HepG2 (cell line): Measurements from ENCODE around the gene YIF1B. TPM values are rescaled to one million over a fixed set of nuclear protein-coding genes. Genes with fewer than 3 reads are reported as not detected.
A peak's percentile ranks its signal among the peaks of the same experiment; 100 is the strongest.

Experiments used
- ATAC-seq: fragments of 200-7000 bp; cut with Tn5 transposase; 3 replicates; pipeline ENCODE4 v1.9.1; 2020; ENCODE audit warnings: mild to moderate bottlenecking, moderate library complexity
- BruUV-seq: library from RNA; stranded (reverse); fragments of 400-500 nt; replicated peaks from 2 replicates; lab custom pipeline; 2021; lab: Mats Ljungman, UMichigan
- CTCF ChIA-PET: fragments of 300-600 bp; formaldehyde crosslinking; extraction: SDS; loops from one replicate; lab custom pipeline; 2021; ENCODE audit warnings: low total read pairs, inconsistent platforms, low intra/inter-chr PET ratio; lab: Yijun Ruan, JAX
- POLR2A ChIA-PET: fragments of 350-600 bp; sonication (Branson Sonifier 250); formaldehyde crosslinking; loops from one replicate; lab custom pipeline; 2020; ENCODE audit warnings: antibody characterized with exemption, inconsistent platforms; lab: Yijun Ruan, JAX
- DNase-seq: peaks from one replicate; pipeline ENCODE4 v3.0.0-alpha.2; 2015; ENCODE audit warnings: low spot score
- FAIRE-seq: peaks from 3 replicates; lab custom pipeline; 2011; peaks lifted over from hg19 to GRCh38; lab: Jason Lieb, UNC
- H2AFZ ChIP-seq: one replicate; pipeline ENCODE4 v1.6.1; 2011; ENCODE audit warnings: low read length, inconsistent platforms
- H3K27ac ChIP-seq: fragments of 300-600 bp; 3 replicates; pipeline ENCODE4 v1.8.0; 2011; ENCODE audit warnings: mixed run types, mild to moderate bottlenecking, mixed read lengths, low read length, inconsistent platforms; ENCODE audit not compliant: insufficient read depth; ENCODE audit errors: extremely low read length
- H3K27me3 ChIP-seq, 2 experiments: fragments of 200-600 bp in 1 of 2; 2 replicates in 1 of 2; 3 replicates in 1 of 2; pipeline versions ENCODE4 v1.6.0 to v1.8.0; 2011; ENCODE audit warnings: low read length in 2 of 2, mild to moderate bottlenecking in 2 of 2, moderate library complexity in 2 of 2, inconsistent platforms in 1 of 2; ENCODE audit not compliant: insufficient read depth in 2 of 2, control insufficient read depth in 1 of 2
- H3K36me3 ChIP-seq, 2 experiments: fragments of 200-600 bp in 1 of 2; replicated peaks in 1 of 2; 2 replicates in 1 of 2; 3 replicates in 1 of 2; pipeline versions ENCODE4 v1.5.1 to v1.8.0; 2011; ENCODE audit warnings: low read length in 2 of 2, inconsistent platforms in 1 of 2; ENCODE audit not compliant: insufficient read depth in 2 of 2, control insufficient read depth in 1 of 2
- H3K4me1 ChIP-seq: 2 replicates; pipeline ENCODE4 v1.5.1; 2012; ENCODE audit warnings: low read length, inconsistent platforms; ENCODE audit not compliant: insufficient read depth
- H3K4me2 ChIP-seq: 2 replicates; pipeline ENCODE4 v1.6.0; 2011; ENCODE audit warnings: low read depth, low read length, inconsistent platforms
- H3K4me3 ChIP-seq, 3 experiments: fragments of 200-600 bp in 1 of 3; sonication (generic), shearing (Covaris generic) in 1 of 3; replicated peaks in 1 of 3; 2 replicates each; pipeline ENCODE4 v1.5.1; 2011 to 2016; ENCODE audit warnings: low read length in 3 of 3, inconsistent platforms in 2 of 3, low read depth in 2 of 3, mild to moderate bottlenecking in 2 of 3, control low read depth in 1 of 3, mixed read lengths in 1 of 3; ENCODE audit not compliant: insufficient read depth in 1 of 3
- H3K79me2 ChIP-seq: one replicate; pipeline ENCODE4 v1.6.1; 2011; ENCODE audit warnings: low read length, inconsistent platforms; ENCODE audit not compliant: insufficient read depth
- H3K9ac ChIP-seq: 2 replicates; pipeline ENCODE4 v1.6.0; 2011; ENCODE audit warnings: mild to moderate bottlenecking, low read depth, low read length, inconsistent platforms; ENCODE audit not compliant: insufficient read depth
- H3K9me3 ChIP-seq: 2 replicates; pipeline ENCODE4 v1.5.1; 2012; ENCODE audit warnings: mild to moderate bottlenecking, low read length
- H4K20me1 ChIP-seq: 2 replicates; pipeline ENCODE4 v1.6.0; 2011; ENCODE audit warnings: inconsistent platforms, mild to moderate bottlenecking, low read length, moderate library complexity; ENCODE audit not compliant: insufficient read depth
- MIXL1 ChIP-seq: IDR thresholded peaks from 2 replicates; pipeline ENCODE4 v1.6.1; 2016
- MTF1 ChIP-seq: sonication (generic); formaldehyde crosslinking; IDR thresholded peaks from 2 replicates; pipeline ENCODE4 v1.5.0; 2020; ENCODE audit warnings: missing genetic modification reagents
- MZF1 ChIP-seq: sonication (generic); formaldehyde crosslinking; IDR thresholded peaks from 2 replicates; pipeline ENCODE4 v1.8.1; 2023; ENCODE audit warnings: mild to moderate bottlenecking, missing genetic modification reagents, borderline replicate concordance
- NFKB2 ChIP-seq: sonication (generic); formaldehyde crosslinking; IDR thresholded peaks from 2 replicates; pipeline ENCODE4 v1.4.0; 2020; ENCODE audit warnings: missing genetic modification reagents, borderline replicate concordance
- TARDBP ChIP-seq: sonication (generic); formaldehyde crosslinking; IDR thresholded peaks from 2 replicates; pipeline ENCODE4 v1.8.0; 2022; ENCODE audit warnings: mild to moderate bottlenecking, missing genetic modification reagents
- ZNF546 ChIP-seq: sonication (generic); formaldehyde crosslinking; conservative IDR thresholded peaks from 2 replicates; pipeline ENCODE4 v1.8.1; 2023; ENCODE audit warnings: mild to moderate bottlenecking, missing genetic modification reagents
- ZNF629 ChIP-seq: sonication (generic); formaldehyde crosslinking; conservative IDR thresholded peaks from 2 replicates; pipeline ENCODE4 v1.5.0; 2020; ENCODE audit warnings: missing genetic modification reagents
- WGBS: methylation state at CpG from one replicate; pipeline ENCODE4 v1.1.6; 2017; ENCODE audit warnings: low lambda C conversion rate; 5-methylcytosine and 5-hydroxymethylcytosine counted together
- in situ Hi-C: cut with HindIII; loops from 2 replicates; pipeline ENCODE4 v1.10.0; 2017; ENCODE audit warnings: low pct_unique_long_range_greater_than_20kb; ENCODE audit not compliant: extremely low pct_ligation_motif_present
- intact Hi-C: fragments of 100-400 bp; cut with micrococcal nuclease; formaldehyde crosslinking; loops from one replicate; pipeline ENCODE4 v1.10.0; 2022; ENCODE audit not compliant: unreplicated experiment
- polyA plus RNA-seq, 8 experiments: library from polyadenylated mRNA; depleted of rRNA in 3 of 8; stranded (reverse) in 7 of 8; unstranded in 1 of 8; fragments of >200 nt; fragmentation: Illumina TruSeq in 4 of 8; extraction: Trizol in 4 of 8; gene quantifications; 2 replicates each; pipeline versions ENCODE4 v1.2.1 to v1.2.3, GENCODE V29; 2011 to 2016; ENCODE audit warnings: low read depth in 4 of 8, missing spikeins in 1 of 8, mixed read lengths in 1 of 8; ENCODE audit not compliant: insufficient read depth in 1 of 8
- total RNA-seq, 5 experiments: library from RNA; depleted of rRNA; stranded (reverse); fragments of >200 nt; fragmentation: Illumina TruSeq; extraction: Trizol; gene quantifications; 2 replicates each; pipeline ENCODE4 v1.2.3, GENCODE V29; 2016; ENCODE audit warnings: low read depth in 1 of 5
- TF ChIP-seq, protein P1 (sequence below): sonication (generic); formaldehyde crosslinking; conservative IDR thresholded peaks from 2 replicates; pipeline ENCODE4 v1.4.0; 2020; ENCODE audit warnings: missing genetic modification reagents
- TF ChIP-seq, protein P2 (sequence below): IDR thresholded peaks from 2 replicates; pipeline ENCODE4 v1.6.1; 2018; ENCODE audit warnings: missing genetic modification reagents
- TF ChIP-seq, protein P3 (sequence below): sonication (generic); formaldehyde crosslinking; IDR thresholded peaks from 2 replicates; pipeline ENCODE4 v1.4.0; 2020; ENCODE audit warnings: mild to moderate bottlenecking, missing genetic modification reagents, borderline replicate concordance

YIF1B gene
- total and polyA plus RNA-seq, 2 of the 13 experiments (the other 11 are each of a cell fraction or from before 2014, with no cell fraction given), result 41.4 to 85.2 TPM

DNA sequence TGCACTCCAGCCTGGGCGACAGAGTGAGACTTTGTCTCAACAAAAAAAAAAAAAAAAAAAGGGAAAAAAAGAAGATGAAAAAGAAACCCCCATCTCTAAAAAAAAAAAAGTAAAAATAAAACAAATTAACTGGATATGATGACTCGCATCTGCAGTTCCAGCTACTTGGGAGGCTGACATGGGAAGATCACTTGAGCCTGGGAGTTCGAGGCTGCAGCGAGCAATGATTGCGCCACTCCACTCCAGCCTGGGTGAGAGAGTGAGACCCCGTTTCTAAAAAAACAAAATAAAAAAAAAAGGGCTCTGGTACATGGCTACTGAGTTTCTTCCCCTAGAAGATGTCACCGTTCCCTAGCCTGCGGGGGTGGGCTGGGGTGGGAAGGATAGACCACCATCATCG is 17.5 kb upstream of the YIF1B start (continued):
- TF ChIP-seq, protein P1, sequence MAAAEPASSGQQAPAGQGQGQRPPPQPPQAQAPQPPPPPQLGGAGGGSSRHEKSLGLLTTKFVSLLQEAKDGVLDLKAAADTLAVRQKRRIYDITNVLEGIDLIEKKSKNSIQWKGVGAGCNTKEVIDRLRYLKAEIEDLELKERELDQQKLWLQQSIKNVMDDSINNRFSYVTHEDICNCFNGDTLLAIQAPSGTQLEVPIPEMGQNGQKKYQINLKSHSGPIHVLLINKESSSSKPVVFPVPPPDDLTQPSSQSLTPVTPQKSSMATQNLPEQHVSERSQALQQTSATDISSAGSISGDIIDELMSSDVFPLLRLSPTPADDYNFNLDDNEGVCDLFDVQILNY (CRISPR knock-in tag), result no peak
- no peak for TF ChIP-seq TARDBP
- no peak for TF ChIP-seq MTF1

DNA sequence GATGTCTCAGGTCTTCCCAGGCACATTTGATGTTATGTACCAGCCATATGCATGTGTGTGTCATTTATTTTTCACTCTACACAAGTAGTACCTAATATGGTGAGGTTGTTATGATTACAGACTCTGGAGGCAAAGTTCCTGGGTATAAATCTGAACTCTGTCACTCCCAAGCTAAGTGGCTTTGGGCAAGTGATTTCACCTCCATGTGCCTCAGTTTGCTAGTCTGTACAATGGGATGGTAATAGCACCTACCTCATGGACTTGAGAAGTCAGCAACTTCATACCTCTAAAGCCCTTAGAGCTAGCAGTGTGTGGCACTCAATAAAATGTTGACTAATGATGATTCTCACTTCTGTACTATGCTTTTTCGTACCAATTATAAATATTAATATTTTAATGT is 16.0 kb upstream of the YIF1B start:
- FAIRE-seq (no peak), ATAC-seq (no peak), DNase-seq (no peak)
- POLR2A ChIA-PET, result no interaction called here
- 0% methylated on average over 1 of the region's 1 CpG for WGBS
- H4K20me1 ChIP-seq, result no peaks in the 10 kb centered on the region
- in situ Hi-C loops, result loop anchor here (5.0 kb wide), 1 partner anchor 89 kb away; no protein-coding TSS in a partner anchor
- no peaks in the 10 kb centered on the region for H3K79me2 ChIP-seq
- H3K27me3 ChIP-seq, result no peaks in the 10 kb centered on the region; a peak in 1 of 5 replicates
- no peak overlapping the region for H3K9ac ChIP-seq
- H3K4me3 ChIP-seq, result no peak overlapping the region
- H3K27ac ChIP-seq, result no peak overlapping the region
- CTCF ChIA-PET, result no interaction called here
- H3K36me3 ChIP-seq, result no peaks in the 10 kb centered on the region
- H3K4me2 ChIP-seq, result no peak overlapping the region
- no peaks in the 10 kb centered on the region for H3K4me1 ChIP-seq
- no peak overlapping the region for H2AFZ ChIP-seq
- intact Hi-C loops, result no loop called here
- H3K9me3 ChIP-seq, result no peaks in the 10 kb centered on the region
- no TSS peak for BruUV-seq
- TF ChIP-seq, protein P2, sequence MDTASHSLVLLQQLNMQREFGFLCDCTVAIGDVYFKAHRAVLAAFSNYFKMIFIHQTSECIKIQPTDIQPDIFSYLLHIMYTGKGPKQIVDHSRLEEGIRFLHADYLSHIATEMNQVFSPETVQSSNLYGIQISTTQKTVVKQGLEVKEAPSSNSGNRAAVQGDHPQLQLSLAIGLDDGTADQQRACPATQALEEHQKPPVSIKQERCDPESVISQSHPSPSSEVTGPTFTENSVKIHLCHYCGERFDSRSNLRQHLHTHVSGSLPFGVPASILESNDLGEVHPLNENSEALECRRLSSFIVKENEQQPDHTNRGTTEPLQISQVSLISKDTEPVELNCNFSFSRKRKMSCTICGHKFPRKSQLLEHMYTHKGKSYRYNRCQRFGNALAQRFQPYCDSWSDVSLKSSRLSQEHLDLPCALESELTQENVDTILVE (CRISPR knock-in tag), result no peak
- peak; percentile 77 for TF ChIP-seq ZNF629

DNA sequence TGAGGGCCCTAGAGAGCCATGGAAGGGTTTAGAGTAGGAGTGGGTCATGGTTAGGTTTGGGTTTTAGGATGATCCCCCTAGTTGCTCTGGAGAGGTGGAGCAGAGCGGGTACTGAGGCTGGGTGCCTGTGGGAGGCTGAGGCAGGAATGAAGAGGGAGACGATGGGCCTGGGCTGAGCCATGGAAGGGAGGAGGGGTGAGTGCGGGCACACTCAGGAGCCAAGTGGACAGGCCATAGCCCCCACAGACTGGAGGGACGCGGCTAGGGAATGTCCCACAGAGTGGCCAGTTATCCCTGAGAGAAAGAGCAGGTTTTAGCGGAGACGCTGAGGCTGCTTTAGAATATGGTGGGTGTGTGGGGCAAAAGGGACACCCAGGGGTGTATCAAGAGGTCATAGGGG is 13.9 kb upstream of the YIF1B start:
- FAIRE-seq, result no peak
- intact Hi-C loops, result no loop called here
- no peak overlapping the region for H3K4me3 ChIP-seq
- TF ChIP-seq, protein P3, sequence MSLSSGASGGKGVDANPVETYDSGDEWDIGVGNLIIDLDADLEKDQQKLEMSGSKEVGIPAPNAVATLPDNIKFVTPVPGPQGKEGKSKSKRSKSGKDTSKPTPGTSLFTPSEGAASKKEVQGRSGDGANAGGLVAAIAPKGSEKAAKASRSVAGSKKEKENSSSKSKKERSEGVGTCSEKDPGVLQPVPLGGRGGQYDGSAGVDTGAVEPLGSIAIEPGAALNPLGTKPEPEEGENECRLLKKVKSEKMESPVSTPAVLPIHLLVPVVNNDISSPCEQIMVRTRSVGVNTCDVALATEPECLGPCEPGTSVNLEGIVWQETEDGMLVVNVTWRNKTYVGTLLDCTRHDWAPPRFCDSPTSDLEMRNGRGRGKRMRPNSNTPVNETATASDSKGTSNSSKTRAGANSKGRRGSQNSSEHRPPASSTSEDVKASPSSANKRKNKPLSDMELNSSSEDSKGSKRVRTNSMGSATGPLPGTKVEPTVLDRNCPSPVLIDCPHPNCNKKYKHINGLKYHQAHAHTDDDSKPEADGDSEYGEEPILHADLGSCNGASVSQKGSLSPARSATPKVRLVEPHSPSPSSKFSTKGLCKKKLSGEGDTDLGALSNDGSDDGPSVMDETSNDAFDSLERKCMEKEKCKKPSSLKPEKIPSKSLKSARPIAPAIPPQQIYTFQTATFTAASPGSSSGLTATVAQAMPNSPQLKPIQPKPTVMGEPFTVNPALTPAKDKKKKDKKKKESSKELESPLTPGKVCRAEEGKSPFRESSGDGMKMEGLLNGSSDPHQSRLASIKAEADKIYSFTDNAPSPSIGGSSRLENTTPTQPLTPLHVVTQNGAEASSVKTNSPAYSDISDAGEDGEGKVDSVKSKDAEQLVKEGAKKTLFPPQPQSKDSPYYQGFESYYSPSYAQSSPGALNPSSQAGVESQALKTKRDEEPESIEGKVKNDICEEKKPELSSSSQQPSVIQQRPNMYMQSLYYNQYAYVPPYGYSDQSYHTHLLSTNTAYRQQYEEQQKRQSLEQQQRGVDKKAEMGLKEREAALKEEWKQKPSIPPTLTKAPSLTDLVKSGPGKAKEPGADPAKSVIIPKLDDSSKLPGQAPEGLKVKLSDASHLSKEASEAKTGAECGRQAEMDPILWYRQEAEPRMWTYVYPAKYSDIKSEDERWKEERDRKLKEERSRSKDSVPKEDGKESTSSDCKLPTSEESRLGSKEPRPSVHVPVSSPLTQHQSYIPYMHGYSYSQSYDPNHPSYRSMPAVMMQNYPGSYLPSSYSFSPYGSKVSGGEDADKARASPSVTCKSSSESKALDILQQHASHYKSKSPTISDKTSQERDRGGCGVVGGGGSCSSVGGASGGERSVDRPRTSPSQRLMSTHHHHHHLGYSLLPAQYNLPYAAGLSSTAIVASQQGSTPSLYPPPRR, result no peak
- TF ChIP-seq NFKB2 (CRISPR knock-in tag) (no peak), MIXL1 (no peak), ZNF546 (CRISPR knock-in tag) (no peak), MZF1 (no peak)
- TF ChIP-seq, all 625 proteins: peak for 0
- Histone ChIP-seq H3K79me2 (no peaks in the 10 kb centered on the region), H3K4me2 (no peak overlapping the region), H3K9ac (no peak overlapping the region), H3K4me1 (no peaks in the 10 kb centered on the region), H3K9me3 (no peaks in the 10 kb centered on the region), H3K27ac (no peak overlapping the region), H3K36me3 (no peaks in the 10 kb centered on the region), H4K20me1 (no peaks in the 10 kb centered on the region), H2AFZ (no peak overlapping the region), H3K27me3 (peaks cover 0 to 2% of the 10 kb centered on the region in 2 experiments; a peak in 1 of 5 replicates)
- in situ Hi-C loops, result loop anchor here (5.0 kb wide), 1 partner anchor 87 kb away; no protein-coding TSS in a partner anchor
- no peak for DNase-seq
- no peak for ATAC-seq
- 80% methylated on average over 7 of the region's 7 CpGs for WGBS
- BruUV-seq, result no TSS peak
- CTCF ChIA-PET, result no interaction called here
- POLR2A ChIA-PET, result no interaction called here
